GM12892 (cell line): ENCODE results near the gene BDNF.

Experiments used
- POLR2A ChIP-seq: IDR thresholded peaks from 2 replicates; pipeline ENCODE4 v1.6.1; 2011; ENCODE audit warnings: low read depth, low read length, control low read depth
- TAF1 ChIP-seq: IDR thresholded peaks from 2 replicates; pipeline ENCODE4 v1.6.1; 2011; ENCODE audit warnings: low read depth, mild to moderate bottlenecking, control low read depth, low read length, borderline replicate concordance

- TF ChIP-seq TAF1 (no peak), POLR2A (no peak)
Measured at GRCh38 chr11:27653990-27654758, 46.1 kb downstream of the BDNF start.
